K562 (cell line): ENCODE results near the gene DIP2C. TPM values are rescaled to one million over a fixed set of nuclear protein-coding genes. Genes with fewer than 3 reads are reported as not detected.

Experiments
- ATAC-seq: fragments of 200-7000 bp; cut with Tn5 transposase; 3 replicates; pipeline ENCODE4 v1.9.1; 2020; ENCODE audit warnings: moderate library complexity
- BruUV-seq: library from RNA; stranded (reverse); fragments of 400-500 nt; replicated peaks from 2 replicates; lab custom pipeline; 2021; lab: Mats Ljungman, UMichigan
- CTCF ChIA-PET: fragments of 300-600 bp; formaldehyde crosslinking; extraction: SDS; loops from one replicate; lab custom pipeline; 2021; ENCODE audit warnings: low intra/inter-chr PET ratio; lab: Yijun Ruan, JAX
- POLR2A ChIA-PET: fragments of 300-600, 350-650 bp; sonication (Branson Sonifier 250); formaldehyde crosslinking; extraction: SDS; loops from one replicate; lab custom pipeline; 2021; ENCODE audit warnings: antibody characterized with exemption, inconsistent platforms; lab: Yijun Ruan, JAX
- DNase-seq, 4 experiments: peaks; one replicate each; pipeline versions ENCODE4 v3.0.0 to v3.0.0-alpha.2; 2011 to 2018; ENCODE audit warnings: low spot score in 3 of 4, mixed read lengths in 3 of 4; ENCODE audit errors: extremely low read depth in 1 of 4
- FAIRE-seq: peaks from 2 replicates; lab custom pipeline; 2011; peaks lifted over from hg19 to GRCh38; lab: Jason Lieb, UNC
- H2AFZ ChIP-seq: 2 replicates; pipeline ENCODE4 v1.6.0; 2011; ENCODE audit warnings: low read depth, low read length, control low read depth, inconsistent platforms
- H3K27ac ChIP-seq: fragments of 200-600 bp; 3 replicates; pipeline ENCODE4 v1.8.0; 2011; ENCODE audit warnings: low read depth, mild to moderate bottlenecking, control low read depth, inconsistent platforms, low read length, moderate library complexity, mixed read lengths; ENCODE audit errors: extremely low read depth
- H3K27me3 ChIP-seq, 2 experiments: fragments of 300-600 bp in 1 of 2; 2 replicates in 1 of 2; 3 replicates in 1 of 2; pipeline versions ENCODE4 v1.6.0 to v1.8.0; 2011; ENCODE audit warnings: inconsistent platforms in 2 of 2, low read length in 2 of 2, mild to moderate bottlenecking in 1 of 2, mixed read lengths in 1 of 2, moderate library complexity in 1 of 2; ENCODE audit not compliant: control insufficient read depth in 2 of 2, insufficient read depth in 2 of 2
- H3K36me3 ChIP-seq: fragments of 300-600 bp; 3 replicates; pipeline ENCODE4 v1.8.0; 2011; ENCODE audit warnings: mild to moderate bottlenecking, low read length, inconsistent platforms; ENCODE audit not compliant: control insufficient read depth, insufficient read depth
- H3K4me1 ChIP-seq, 2 experiments: fragments of 200-600 bp in 1 of 2; replicated peaks in 1 of 2; 2 replicates in 1 of 2; 3 replicates in 1 of 2; pipeline versions ENCODE4 v1.5.1 to v1.8.0; 2011; ENCODE audit warnings: inconsistent platforms in 2 of 2, low read length in 2 of 2, mild to moderate bottlenecking in 1 of 2, mixed read lengths in 1 of 2, moderate library complexity in 1 of 2; ENCODE audit not compliant: control insufficient read depth in 2 of 2, insufficient read depth in 2 of 2
- H3K4me2 ChIP-seq: 2 replicates; pipeline ENCODE4 v1.6.1; 2011; ENCODE audit warnings: low read length, control low read depth, inconsistent platforms, mixed read lengths; ENCODE audit not compliant: insufficient read depth
- H3K4me3 ChIP-seq: fragments of 200-600 bp; sonication (generic), shearing (Covaris generic); 2 replicates; pipeline ENCODE4 v1.5.1; 2016; ENCODE audit warnings: control low read depth, inconsistent platforms
- H3K79me2 ChIP-seq: fragments of 200-600 bp; 3 replicates; pipeline ENCODE4 v1.8.0; 2011; ENCODE audit warnings: low read length, inconsistent platforms; ENCODE audit not compliant: control insufficient read depth, insufficient read depth
- H3K9ac ChIP-seq, 2 experiments: 2 replicates each; pipeline versions ENCODE4 v1.6.0 to v1.6.1; 2011; ENCODE audit warnings: low read depth in 2 of 2, low read length in 2 of 2, control low read depth in 1 of 2, inconsistent platforms in 1 of 2, mild to moderate bottlenecking in 1 of 2, mixed read lengths in 1 of 2; ENCODE audit not compliant: insufficient read depth in 1 of 2
- H3K9me1 ChIP-seq: one replicate; pipeline ENCODE4 v1.6.0; 2011; ENCODE audit warnings: inconsistent platforms, mild to moderate bottlenecking, low read length, moderate library complexity; ENCODE audit not compliant: control insufficient read depth, insufficient read depth
- H3K9me3 ChIP-seq: replicated peaks from 2 replicates; pipeline ENCODE4 v1.5.1; 2011; ENCODE audit warnings: low read depth, low read length, inconsistent platforms; ENCODE audit not compliant: control insufficient read depth, insufficient read depth
- H4K20me1 ChIP-seq: replicated peaks from 2 replicates; pipeline ENCODE4 v1.6.1; 2011; ENCODE audit warnings: low read length, inconsistent platforms, mixed read lengths; ENCODE audit not compliant: control insufficient read depth, insufficient read depth
- BACH1 ChIP-seq: fragments of 200-800 bp; sonication (Bioruptor generic); IDR thresholded peaks from 2 replicates; pipeline ENCODE4 v1.6.1; 2016; ENCODE audit warnings: missing genetic modification characterization, missing compliant biosample characterization
- ELF2 ChIP-seq: fragments of 250-450 bp; sonication (Bioruptor Pico); IDR thresholded peaks from 2 replicates; pipeline ENCODE4 v1.5.0; 2021; ENCODE audit warnings: mild to moderate bottlenecking
- ESRRA ChIP-seq: fragments of 450-650 bp; IDR thresholded peaks from 2 replicates; pipeline ENCODE4 v1.6.1; 2014; ENCODE audit warnings: low read depth, mild to moderate bottlenecking, moderate library complexity, borderline replicate concordance
- HNRNPL ChIP-seq: fragments of 200-400 bp; formaldehyde crosslinking; IDR thresholded peaks from 2 replicates; pipeline ENCODE4 v1.6.1; 2017; ENCODE audit warnings: low read depth, mild to moderate bottlenecking, low read length
- MTA2 ChIP-seq: fragments of 450-650 bp; IDR thresholded peaks from 2 replicates; pipeline ENCODE4 v1.6.1; 2016; ENCODE audit warnings: low read depth
- RBM15 ChIP-seq: fragments of 200-400 bp; formaldehyde crosslinking; IDR thresholded peaks from 2 replicates; pipeline ENCODE4 v1.6.1; 2018; ENCODE audit warnings: mild to moderate bottlenecking, low read length, moderate library complexity; ENCODE audit not compliant: insufficient read depth
- STAG1 ChIP-seq: sonication (generic); formaldehyde crosslinking; IDR thresholded peaks from 2 replicates; pipeline ENCODE4 v1.5.0; 2020; ENCODE audit warnings: missing genetic modification reagents, borderline replicate concordance
- ZBTB8A ChIP-seq: fragments of 450-650 bp; IDR thresholded peaks from 2 replicates; pipeline ENCODE4 v1.6.1; 2018; ENCODE audit warnings: mild to moderate bottlenecking, moderate library complexity; ENCODE audit not compliant: partially characterized antibody
- ZNF239 ChIP-seq: fragments of 250-450 bp; sonication (Bioruptor Pico); IDR thresholded peaks from 2 replicates; pipeline ENCODE4 v1.4.0; 2020; ENCODE audit warnings: mild to moderate bottlenecking
- ZNF668 ChIP-seq: fragments of 250-450 bp; sonication (Bioruptor Pico); IDR thresholded peaks from 2 replicates; pipeline ENCODE4 v1.8.0; 2022; ENCODE audit warnings: mild to moderate bottlenecking, inconsistent platforms
- WGBS: fragments of 100-300 bp; shearing (Covaris generic); methylation state at CpG from one replicate; pipeline ENCODE4 v1.1.6; 2016; ENCODE audit warnings: low coverage, mixed read lengths; ENCODE audit not compliant: insufficient coverage; ENCODE audit errors: missing lambda C conversion rate; 5-methylcytosine and 5-hydroxymethylcytosine counted together
- in situ Hi-C: fragments of 300-500 bp; cut with MboI; formaldehyde crosslinking; loops from 4 replicates; pipeline ENCODE4 v1.15.0; 2018; ENCODE audit warnings: inconsistent platforms, mixed read lengths
- intact Hi-C: fragments of 100-400 bp; cut with micrococcal nuclease; formaldehyde crosslinking; loops from 2 replicates; pipeline ENCODE4 v1.14.2; 2022
- polyA plus RNA-seq, 8 experiments: library from polyadenylated mRNA; depleted of rRNA in 4 of 8; stranded (reverse) in 5 of 8; unstranded in 3 of 8; fragments of >200 nt; fragmentation: Nextera tagmentation in 2 of 8; fragmentation: Illumina TruSeq in 1 of 8; extraction: Ambion mirVana in 2 of 8; extraction: Trizol in 1 of 8; gene quantifications; 2 replicates each; pipeline versions ENCODE4 v1.2.1 to v1.2.3, GENCODE V29; 2011 to 2014; ENCODE audit warnings: inconsistent platforms in 1 of 8, missing spikeins in 1 of 8
- total RNA-seq, 7 experiments: library from RNA; depleted of rRNA in 6 of 7; stranded (reverse); fragments of >200 nt in 6 of 7; fragmentation: Illumina TruSeq in 2 of 7; extraction: Trizol in 2 of 7; gene quantifications; 2 replicates each; pipeline versions ENCODE4 v1.2.1 to v1.2.3, GENCODE V29; 2011 to 2021; ENCODE audit warnings: low replicate concordance in 1 of 7
- TF ChIP-seq, protein P1 (sequence below): fragments of 250-450 bp; sonication (Bioruptor Pico); IDR thresholded peaks from 2 replicates; pipeline ENCODE4 v1.4.0; 2020
- TF ChIP-seq, protein P2 (sequence below): fragments of 450-650 bp; IDR thresholded peaks from 2 replicates; pipeline ENCODE4 v1.6.1; 2016; ENCODE audit warnings: borderline replicate concordance

The DIP2C gene
- total and polyA plus RNA-seq, 9 of the 15 experiments (the other 6 are each of a cell fraction or from before 2014, with no cell fraction given), result 0.01 TPM; not detected in 8

DNA sequence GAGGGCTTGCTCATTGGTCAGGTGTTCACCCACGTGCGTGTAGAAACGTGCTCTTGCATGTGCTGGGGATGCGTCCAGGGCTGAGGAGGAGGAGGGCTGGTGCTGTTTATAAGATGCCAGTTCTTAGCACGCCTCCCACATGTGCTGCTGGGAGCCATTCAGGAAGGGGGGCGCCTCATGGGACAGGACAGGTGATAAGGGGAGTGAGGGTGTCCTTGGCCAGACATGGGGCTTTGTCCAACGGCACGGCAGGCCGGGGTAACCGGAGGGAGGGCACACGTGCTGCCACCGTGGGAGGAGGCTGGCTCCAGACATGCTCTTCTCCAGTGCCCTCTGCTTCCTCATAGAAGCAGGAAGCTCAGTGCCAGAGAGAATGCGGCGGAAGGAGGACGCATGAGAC lies 404.3 kb downstream of the DIP2C start:
- DNase-seq, result no peak
- BruUV-seq, result no TSS peak
- no peaks in the 10 kb centered on the region for H3K9me3 ChIP-seq
- CTCF ChIA-PET, result no interaction called here
- no peaks in the 10 kb centered on the region for H3K4me1 ChIP-seq
- H3K36me3 ChIP-seq, result no peaks in the 10 kb centered on the region
- no peak overlapping the region for H3K27ac ChIP-seq
- in situ Hi-C loops, result no loop called here
- H2AFZ ChIP-seq, result no peak overlapping the region
- intact Hi-C loops, result no loop called here
- no peak for FAIRE-seq
- ATAC-seq, result no peak
- peaks cover 54 to 80% of the 10 kb centered on the region in 2 experiments for H3K27me3 ChIP-seq
- H3K4me2 ChIP-seq, result no peak overlapping the region
- no peak overlapping the region; a peak in 1 of 4 replicates for H3K9ac ChIP-seq
- no peak overlapping the region for H3K4me3 ChIP-seq
- TF ChIP-seq ESRRA (no peak), ZNF239 (no peak), ELF2 (CRISPR knock-in tag) (no peak), HNRNPL (no peak)
- no peaks in the 10 kb centered on the region for H3K79me2 ChIP-seq
- H4K20me1 ChIP-seq, result peaks cover 3% of the 10 kb centered on the region; the same call in 1 of the 2 replicates
- WGBS, result 1% methylated on average over 15 of the region's 15 CpGs
- POLR2A ChIA-PET, result no interaction called here
- no peaks in the 10 kb centered on the region for H3K9me1 ChIP-seq

DNA sequence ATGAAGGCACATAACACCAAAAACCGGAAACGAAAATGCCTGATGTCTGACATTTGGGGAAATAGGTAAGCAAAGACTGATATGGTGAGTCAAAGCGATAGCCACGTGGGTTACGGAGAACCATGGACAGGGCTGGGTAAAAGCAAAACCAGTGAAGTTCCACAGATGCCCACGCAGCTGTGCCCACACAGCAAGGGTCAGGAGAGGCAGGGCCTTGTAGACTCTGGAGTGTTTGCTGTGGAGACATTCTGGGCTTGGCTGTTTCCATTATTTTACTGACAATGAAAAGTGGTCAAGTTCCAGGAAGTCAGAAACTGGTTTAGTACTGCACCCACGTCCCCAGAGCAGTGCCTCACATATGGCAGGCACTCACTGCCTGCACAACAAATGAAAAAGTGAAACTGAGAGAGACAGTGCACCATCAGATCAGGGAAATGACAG lies 405.5 kb downstream of the DIP2C start:
- intact Hi-C loops (no loop called here), in situ Hi-C loops (no loop called here)
- Histone ChIP-seq H3K79me2 (no peaks in the 10 kb centered on the region), H3K9me1 (no peaks in the 10 kb centered on the region), H3K4me1 (no peaks in the 10 kb centered on the region), H4K20me1 (peaks cover 3% of the 10 kb centered on the region; the same call in 1 of the 2 replicates), H3K4me2 (no peak overlapping the region), H3K36me3 (no peaks in the 10 kb centered on the region), H2AFZ (no peak overlapping the region), H3K9ac (no peak overlapping the region), H3K4me3 (no peak overlapping the region), H3K27ac (no peak overlapping the region), H3K9me3 (no peaks in the 10 kb centered on the region), H3K27me3 (peaks cover 57 to 79% of the 10 kb centered on the region in 2 experiments)
- DNase-seq (no peak), ATAC-seq (no peak), FAIRE-seq (no peak)
- ChIA-PET POLR2A (no interaction called here), CTCF (no interaction called here)
- WGBS, result under 1% methylated on average over 7 of the region's 7 CpGs
- no TSS peak for BruUV-seq
- TF ChIP-seq STAG1 (no peak), RBM15 (no peak), BACH1 (tag) (no peak), MTA2 (no peak), ZBTB8A (no peak), ZNF668 (CRISPR knock-in tag) (no peak)
- TF ChIP-seq, protein P1, sequence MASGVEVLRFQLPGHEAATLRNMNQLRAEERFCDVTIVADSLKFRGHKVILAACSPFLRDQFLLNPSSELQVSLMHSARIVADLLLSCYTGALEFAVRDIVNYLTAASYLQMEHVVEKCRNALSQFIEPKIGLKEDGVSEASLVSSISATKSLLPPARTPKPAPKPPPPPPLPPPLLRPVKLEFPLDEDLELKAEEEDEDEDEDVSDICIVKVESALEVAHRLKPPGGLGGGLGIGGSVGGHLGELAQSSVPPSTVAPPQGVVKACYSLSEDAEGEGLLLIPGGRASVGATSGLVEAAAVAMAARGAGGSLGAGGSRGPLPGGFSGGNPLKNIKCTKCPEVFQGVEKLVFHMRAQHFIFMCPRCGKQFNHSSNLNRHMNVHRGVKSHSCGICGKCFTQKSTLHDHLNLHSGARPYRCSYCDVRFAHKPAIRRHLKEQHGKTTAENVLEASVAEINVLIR (CRISPR knock-in tag), result no peak
- TF ChIP-seq, protein P2, sequence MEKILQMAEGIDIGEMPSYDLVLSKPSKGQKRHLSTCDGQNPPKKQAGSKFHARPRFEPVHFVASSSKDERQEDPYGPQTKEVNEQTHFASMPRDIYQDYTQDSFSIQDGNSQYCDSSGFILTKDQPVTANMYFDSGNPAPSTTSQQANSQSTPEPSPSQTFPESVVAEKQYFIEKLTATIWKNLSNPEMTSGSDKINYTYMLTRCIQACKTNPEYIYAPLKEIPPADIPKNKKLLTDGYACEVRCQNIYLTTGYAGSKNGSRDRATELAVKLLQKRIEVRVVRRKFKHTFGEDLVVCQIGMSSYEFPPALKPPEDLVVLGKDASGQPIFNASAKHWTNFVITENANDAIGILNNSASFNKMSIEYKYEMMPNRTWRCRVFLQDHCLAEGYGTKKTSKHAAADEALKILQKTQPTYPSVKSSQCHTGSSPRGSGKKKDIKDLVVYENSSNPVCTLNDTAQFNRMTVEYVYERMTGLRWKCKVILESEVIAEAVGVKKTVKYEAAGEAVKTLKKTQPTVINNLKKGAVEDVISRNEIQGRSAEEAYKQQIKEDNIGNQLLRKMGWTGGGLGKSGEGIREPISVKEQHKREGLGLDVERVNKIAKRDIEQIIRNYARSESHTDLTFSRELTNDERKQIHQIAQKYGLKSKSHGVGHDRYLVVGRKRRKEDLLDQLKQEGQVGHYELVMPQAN, result no peak
